GM12801 (cell line): ENCODE measurements around the gene MTG1.

Experiments
- CTCF ChIP-seq: IDR thresholded peaks from one replicate; pipeline ENCODE4 v1.5.1; 2011; ENCODE audit warnings: control low read depth; ENCODE audit not compliant: insufficient read length; ENCODE audit errors: extremely low read depth

Gene MTG1

GRCh38 chr10:133442191-133442966, 48.4 kb downstream of the MTG1 start:
- no peak for TF ChIP-seq CTCF

GRCh38 chr10:133442967-133443924, 49.3 kb downstream of the MTG1 start:
- TF ChIP-seq CTCF: no peak

DNA sequence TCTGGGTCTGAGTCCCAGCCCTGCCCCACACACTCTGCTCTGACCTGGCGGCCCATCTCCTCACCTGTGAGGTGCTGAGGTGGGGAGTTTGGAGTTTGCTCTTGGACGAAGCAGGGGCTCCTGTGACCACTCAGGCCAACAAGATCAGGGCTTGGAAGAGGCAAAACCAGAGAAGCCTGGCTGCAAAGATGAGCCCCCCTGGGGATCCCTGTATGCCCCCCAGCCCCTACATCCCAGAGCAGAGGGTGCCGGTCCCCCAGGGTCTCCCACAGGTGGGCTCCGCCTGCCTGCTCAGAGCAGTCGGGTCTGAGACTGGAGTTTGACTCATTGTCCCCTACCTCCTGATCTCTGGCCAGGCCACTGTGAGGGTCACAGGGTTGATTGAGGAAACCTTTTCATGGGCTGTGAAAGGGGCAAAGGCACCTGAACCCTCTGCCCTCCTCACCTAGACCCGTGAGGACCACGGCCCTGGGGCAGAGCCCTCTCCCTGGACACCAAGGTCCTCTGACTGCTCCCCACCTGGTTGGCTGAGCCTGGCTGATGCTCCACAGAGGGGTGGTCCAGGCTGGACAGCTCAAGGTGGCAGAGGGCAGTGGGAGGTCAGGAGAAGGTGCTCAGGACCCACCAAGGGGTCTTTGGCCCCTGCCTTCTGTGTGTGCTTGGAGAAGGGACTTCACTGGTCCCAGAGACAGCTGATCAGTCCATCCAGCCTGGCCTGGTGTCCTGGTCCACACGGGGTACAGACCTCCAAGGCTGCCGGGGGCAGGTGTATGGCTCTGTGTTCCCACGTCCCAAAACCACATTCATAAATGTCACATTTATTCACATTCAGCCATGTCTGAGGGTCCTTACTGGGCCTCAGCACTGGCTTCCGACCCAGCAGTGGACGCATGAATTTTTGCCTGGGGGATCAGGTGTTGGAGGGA, 50.6 kb downstream of the MTG1 start:
- TF ChIP-seq CTCF: no peak

GRCh38 chr10:133445268-133445732, 51.3 kb downstream of the MTG1 start:
- no peak for TF ChIP-seq CTCF

DNA sequence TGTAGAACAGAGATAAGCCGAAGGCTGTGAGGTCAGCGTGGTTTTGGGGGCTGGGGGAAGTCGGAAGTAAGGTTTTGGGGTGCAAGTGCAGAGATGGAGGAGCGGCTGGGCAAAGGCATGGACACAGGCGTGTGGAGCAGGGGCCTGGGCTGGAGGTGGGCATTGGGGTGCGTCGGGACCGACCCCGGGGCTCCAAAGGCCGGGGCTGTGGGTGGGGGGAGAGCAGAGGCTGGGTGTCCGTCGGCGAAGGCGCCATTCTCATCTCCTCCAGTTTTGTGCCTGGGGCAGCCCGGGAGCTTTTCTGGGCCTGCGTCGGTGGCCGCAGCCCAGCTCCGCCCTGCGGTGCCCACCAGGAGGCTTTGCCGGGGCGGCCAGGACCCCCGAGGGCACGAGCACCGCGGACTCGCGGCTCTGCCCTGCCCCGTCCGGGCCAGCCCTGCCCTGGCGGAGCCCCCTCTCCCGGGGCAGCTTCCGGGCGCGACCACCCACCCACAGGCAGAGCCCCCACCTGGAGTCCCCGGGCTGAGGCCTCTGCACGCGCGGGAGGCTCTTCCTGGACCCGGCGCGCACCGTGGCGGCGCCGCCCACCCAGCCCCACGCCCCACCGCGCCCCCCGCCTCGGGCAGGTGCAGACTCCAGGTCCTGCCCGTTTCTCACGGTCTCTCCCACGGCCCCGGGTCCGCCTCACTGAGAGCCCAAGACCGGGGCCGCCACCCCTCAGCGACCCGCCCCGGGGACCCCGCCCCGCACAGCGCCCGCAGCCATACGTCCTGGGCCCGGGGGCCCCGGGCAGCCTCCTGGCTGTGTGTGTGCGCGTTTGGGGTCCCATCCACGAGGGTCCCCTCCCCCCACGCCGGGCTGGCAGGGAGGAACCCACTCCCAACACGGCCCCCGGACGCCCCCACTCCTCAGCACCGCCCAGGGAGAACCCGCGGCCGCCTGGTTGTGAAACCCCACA, 52.1 kb downstream of the MTG1 start:
- no peak for TF ChIP-seq CTCF

DNA sequence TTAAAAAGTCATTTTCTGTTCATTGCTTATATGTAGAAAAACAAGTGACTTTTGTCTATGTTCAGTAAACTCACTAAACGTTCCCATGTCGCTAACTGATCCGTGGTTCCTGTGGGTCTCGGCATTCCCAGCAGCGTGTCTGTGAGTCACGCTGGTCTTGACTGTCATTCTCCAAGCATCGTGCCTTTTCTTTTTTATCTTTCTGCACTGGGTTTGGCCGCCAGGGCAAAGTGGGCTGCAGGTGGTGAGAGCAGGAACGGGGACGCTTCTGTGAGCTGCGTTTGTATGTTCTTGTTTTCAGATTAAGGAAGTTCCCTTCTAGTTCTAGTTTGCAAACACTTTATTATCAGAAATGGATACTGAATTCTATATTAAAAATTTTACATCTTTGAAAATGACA, 53.0 kb downstream of the MTG1 start:
- no peak for TF ChIP-seq CTCF
